H1 (cell line): ENCODE results near the gene CCDC121. TPM values are rescaled to one million over a fixed set of nuclear protein-coding genes. Genes with fewer than 3 reads are reported as not detected.

Experiments
- CTCF ChIA-PET: fragments of 300-600 bp; sonication (Branson Sonifier 250); formaldehyde crosslinking; loops from one replicate; lab custom pipeline; 2021; ENCODE audit not compliant: partially characterized antibody; lab: Charles Lee
- POLR2A ChIA-PET: fragments of 300-600 bp; sonication (Branson Sonifier 250); formaldehyde crosslinking; loops from one replicate; lab custom pipeline; 2021; ENCODE audit warnings: inconsistent platforms; ENCODE audit not compliant: partially characterized antibody; lab: Charles Lee
- DNase-seq, 2 experiments: peaks; one replicate each; pipeline versions ENCODE4 v3.0.0 to v3.0.0-alpha.2; 2010 to 2022; ENCODE audit warnings: low spot score in 2 of 2, low read depth in 1 of 2, mixed read lengths in 1 of 2
- FAIRE-seq: peaks from 2 replicates; lab custom pipeline; 2011; peaks lifted over from hg19 to GRCh38; lab: Jason Lieb, UNC
- H2AFZ ChIP-seq: 2 replicates; pipeline ENCODE4 v1.8.1; 2012; ENCODE audit warnings: low read length, inconsistent platforms
- H2AK5ac ChIP-seq: 2 replicates; pipeline ENCODE4 v1.6.1; 2013; ENCODE audit warnings: low read depth, low read length
- H2BK120ac ChIP-seq: replicated peaks from 2 replicates; pipeline ENCODE3; 2013; ENCODE audit warnings: low read depth, low read length, inconsistent platforms
- H2BK12ac ChIP-seq: 2 replicates; pipeline ENCODE4 v1.6.1; 2013; ENCODE audit warnings: low read depth, low read length
- H2BK15ac ChIP-seq: 2 replicates; pipeline ENCODE4 v1.6.1; 2013; ENCODE audit warnings: low read length
- H2BK20ac ChIP-seq: 2 replicates; pipeline ENCODE4 v1.6.1; 2013; ENCODE audit warnings: low read length
- H2BK5ac ChIP-seq: 2 replicates; pipeline ENCODE4 v1.6.1; 2013; ENCODE audit warnings: low read depth, low read length
- H3K14ac ChIP-seq: 2 replicates; pipeline ENCODE4 v1.6.1; 2013; ENCODE audit warnings: inconsistent platforms; ENCODE audit not compliant: insufficient read length
- H3K18ac ChIP-seq: 2 replicates; pipeline ENCODE4 v1.6.1; 2013; ENCODE audit warnings: low read length; ENCODE audit errors: extremely low read depth
- H3K23ac ChIP-seq: 2 replicates; pipeline ENCODE4 v1.6.1; 2013; ENCODE audit warnings: inconsistent platforms; ENCODE audit not compliant: insufficient read length
- H3K23me2 ChIP-seq: 2 replicates; pipeline ENCODE4 v1.6.1; 2013; ENCODE audit warnings: low read depth, low read length
- H3K27ac ChIP-seq: 2 replicates; pipeline ENCODE4 v1.6.1; 2011; ENCODE audit warnings: low read depth, low read length, inconsistent platforms
- H3K27me3 ChIP-seq, 4 experiments: replicated peaks in 1 of 4; 1 replicate in 1 of 4; 2 replicates in 3 of 4; pipeline versions ENCODE4 v1.6.1 to v1.8.1; 2011 to 2013; ENCODE audit warnings: low read length in 3 of 4, mild to moderate bottlenecking in 3 of 4, inconsistent platforms in 2 of 4, mixed read lengths in 2 of 4, moderate library complexity in 1 of 4; ENCODE audit not compliant: control insufficient read depth in 3 of 4, insufficient read depth in 3 of 4; ENCODE audit errors: extremely low read depth in 1 of 4
- H3K36me3 ChIP-seq, 4 experiments: 2 replicates each; pipeline versions ENCODE4 v1.6.1 to v1.8.1; 2011 to 2013; ENCODE audit warnings: mild to moderate bottlenecking in 4 of 4, low read length in 3 of 4, moderate library complexity in 2 of 4, control low read depth in 1 of 4, inconsistent platforms in 1 of 4; ENCODE audit not compliant: insufficient read depth in 4 of 4, control insufficient read depth in 2 of 4
- H3K4ac ChIP-seq: replicated peaks from 2 replicates; pipeline ENCODE3; 2013; ENCODE audit warnings: low read length, low read depth, mixed read lengths, inconsistent platforms; ENCODE audit not compliant: insufficient read length
- H3K4me1 ChIP-seq, 4 experiments: replicated peaks in 1 of 4; 1 replicate in 1 of 4; 2 replicates in 3 of 4; pipeline versions ENCODE4 v1.6.1 to v1.8.1; 2011 to 2013; ENCODE audit warnings: low read length in 3 of 4, inconsistent platforms in 2 of 4, mixed read lengths in 1 of 4; ENCODE audit not compliant: insufficient read depth in 4 of 4, control insufficient read depth in 3 of 4
- H3K4me2 ChIP-seq, 2 experiments: 2 replicates each; pipeline versions ENCODE4 v1.6.1 to v1.8.1; 2011 to 2013; ENCODE audit warnings: low read depth in 2 of 2, low read length in 2 of 2, control low read depth in 1 of 2, inconsistent platforms in 1 of 2, mild to moderate bottlenecking in 1 of 2; ENCODE audit not compliant: insufficient read depth in 1 of 2
- H3K4me3 ChIP-seq, 4 experiments: fragments of 200-600, 300-600 bp in 1 of 4; sonication (generic), shearing (Covaris generic), sonication (Bioruptor Twin) in 1 of 4; 2 replicates each; pipeline versions ENCODE4 v1.5.1 to v1.8.1; 2011 to 2016; ENCODE audit warnings: low read length in 4 of 4, low read depth in 3 of 4, control low read depth in 2 of 4, inconsistent platforms in 2 of 4, mild to moderate bottlenecking in 2 of 4, mixed read lengths in 1 of 4, moderate library complexity in 1 of 4; ENCODE audit not compliant: insufficient read depth in 2 of 4; ENCODE audit errors: extremely low read depth in 1 of 4
- H3K56ac ChIP-seq: replicated peaks from 2 replicates; pipeline ENCODE3; 2013; ENCODE audit warnings: low read depth, mild to moderate bottlenecking, mixed read lengths, low read length, inconsistent platforms; ENCODE audit not compliant: insufficient read length
- H3K79me1 ChIP-seq: 2 replicates; pipeline ENCODE4 v1.6.1; 2013; ENCODE audit warnings: low read depth, low read length, control low read depth
- H3K79me2 ChIP-seq, 2 experiments: 2 replicates each; pipeline versions ENCODE4 v1.6.1 to v1.8.1; 2012 to 2013; ENCODE audit warnings: low read length in 2 of 2, mild to moderate bottlenecking in 2 of 2, inconsistent platforms in 1 of 2; ENCODE audit not compliant: insufficient read depth in 2 of 2, control insufficient read depth in 1 of 2
- H3K9ac ChIP-seq, 4 experiments: replicated peaks in 1 of 4; 1 replicate in 1 of 4; 2 replicates in 3 of 4; pipeline versions ENCODE4 v1.6.1 to v1.8.1; 2011 to 2013; ENCODE audit warnings: low read depth in 3 of 4, low read length in 3 of 4, control low read depth in 2 of 4, mild to moderate bottlenecking in 2 of 4, moderate library complexity in 2 of 4, inconsistent platforms in 1 of 4; ENCODE audit errors: extremely low read depth in 1 of 4
- H3K9me3 ChIP-seq, 2 experiments: 2 replicates each; pipeline versions ENCODE4 v1.6.1 to v1.8.1; 2012 to 2013; ENCODE audit warnings: mild to moderate bottlenecking in 2 of 2, moderate library complexity in 2 of 2, control low read depth in 1 of 2, inconsistent platforms in 1 of 2, low read depth in 1 of 2, low read length in 1 of 2, mixed read lengths in 1 of 2; ENCODE audit not compliant: insufficient read depth in 2 of 2
- H4K20me1 ChIP-seq, 2 experiments: replicated peaks in 1 of 2; 2 replicates each; pipeline versions ENCODE3 to v1.8.1; 2011 to 2013; ENCODE audit warnings: inconsistent platforms in 2 of 2, low read length in 2 of 2, mild to moderate bottlenecking in 1 of 2; ENCODE audit not compliant: insufficient read depth in 2 of 2, control insufficient read depth in 1 of 2
- H4K5ac ChIP-seq: 2 replicates; pipeline ENCODE4 v1.6.1; 2013; ENCODE audit warnings: low read length, low read depth, mixed read lengths, inconsistent platforms; ENCODE audit not compliant: insufficient read length
- H4K8ac ChIP-seq: 2 replicates; pipeline ENCODE4 v1.8.0; 2013; ENCODE audit warnings: mild to moderate bottlenecking, moderate library complexity, low read length, inconsistent platforms; ENCODE audit not compliant: insufficient read depth; ENCODE audit errors: extremely low read depth
- H4K91ac ChIP-seq: replicated peaks from 2 replicates; pipeline ENCODE3; 2013; ENCODE audit warnings: low read length, mixed read lengths, inconsistent platforms; ENCODE audit not compliant: insufficient read length
- ATF2 ChIP-seq: IDR thresholded peaks from 2 replicates; pipeline ENCODE4 v1.6.1; 2012; ENCODE audit warnings: low read length, inconsistent platforms
- CBX5 ChIP-seq: fragments of 300-800, 300-1000 bp; sonication (generic); IDR thresholded peaks from 2 replicates; pipeline ENCODE4 v1.7.1; 2016; ENCODE audit warnings: antibody characterized with exemption, low read length, low read depth
- E2F6 ChIP-seq: IDR thresholded peaks from 2 replicates; pipeline ENCODE4 v1.6.1; 2012; ENCODE audit warnings: inconsistent platforms
- EGR1 ChIP-seq: IDR thresholded peaks from 2 replicates; pipeline ENCODE4 v1.6.1; 2011; ENCODE audit warnings: low read depth, low read length, borderline replicate concordance
- KDM1A ChIP-seq: fragments of 200-600, 300-600 bp; sonication (generic); IDR thresholded peaks from 2 replicates; pipeline ENCODE4 v1.7.1; 2016; ENCODE audit warnings: mild to moderate bottlenecking, low read length, borderline replicate concordance
- KDM4A ChIP-seq: IDR thresholded peaks from one replicate; pipeline ENCODE4 v1.7.1; 2012; ENCODE audit warnings: low read depth, mild to moderate bottlenecking, moderate library complexity, low read length, inconsistent platforms; ENCODE audit not compliant: severe bottlenecking
- POLR2A ChIP-seq, 2 experiments: IDR thresholded peaks; 1 replicate in 1 of 2; 2 replicates in 1 of 2; pipeline ENCODE4 v1.6.1; 2011; ENCODE audit warnings: low read depth in 2 of 2, low read length in 2 of 2, mild to moderate bottlenecking in 2 of 2; ENCODE audit errors: control extremely low read depth in 1 of 2
- POLR2AphosphoS5 ChIP-seq: IDR thresholded peaks from 2 replicates; pipeline ENCODE4 v1.6.1; 2011; ENCODE audit warnings: low read depth, low read length
- RAD21 ChIP-seq, 2 experiments: IDR thresholded peaks in 1 of 2; conservative IDR thresholded peaks in 1 of 2; 2 replicates each; pipeline ENCODE4 v1.6.1; 2011; ENCODE audit warnings: low read depth in 2 of 2, low read length in 2 of 2, improper control_type of control experiment in 1 of 2, inconsistent platforms in 1 of 2, mild to moderate bottlenecking in 1 of 2, moderate library complexity in 1 of 2
- RBBP5 ChIP-seq: IDR thresholded peaks from 2 replicates; pipeline ENCODE4 v1.7.1; 2012; ENCODE audit warnings: low read depth, mild to moderate bottlenecking, inconsistent platforms, low read length, moderate library complexity, borderline replicate concordance
- SIRT6 ChIP-seq: IDR thresholded peaks from one replicate; pipeline ENCODE4 v1.7.1; 2012; ENCODE audit warnings: low read length, inconsistent platforms
- SUZ12 ChIP-seq: fragments of 200-600 bp; sonication (generic); IDR thresholded peaks from 2 replicates; pipeline ENCODE4 v1.6.1; 2012; ENCODE audit warnings: mild to moderate bottlenecking, inconsistent platforms, low read length, moderate library complexity, mixed read lengths
- WGBS, 2 experiments: shearing (Covaris generic) in 1 of 2; methylation state at CpG; one replicate each; pipeline versions ENCODE4 v1.1.6 to v1.1.7; 2013 to 2015; ENCODE audit warnings: low lambda C conversion rate in 2 of 2, mixed read lengths in 2 of 2, inconsistent platforms in 1 of 2, low coverage in 1 of 2, missing lambda C conversion rate in 1 of 2; ENCODE audit not compliant: insufficient replicate concordance in 2 of 2, insufficient coverage in 1 of 2, insufficient read length in 1 of 2; ENCODE audit errors: extremely low coverage in 1 of 2, missing lambda C conversion rate in 1 of 2; 5-methylcytosine and 5-hydroxymethylcytosine counted together
- polyA plus RNA-seq, 7 experiments: library from polyadenylated mRNA; depleted of rRNA in 3 of 7; stranded (reverse) in 5 of 7; unstranded in 2 of 7; fragments of >200 nt in 5 of 7; fragments of 200-250 nt in 2 of 7; gene quantifications; 1 replicate in 5 of 7; 2 replicates in 1 of 7; 4 replicates in 1 of 7; pipeline versions ENCODE4 v1.2.1 to v1.2.3, GENCODE V29; 2011 to 2013; ENCODE audit warnings: missing spikeins in 2 of 7, mixed read lengths in 2 of 7
- total RNA-seq: library from RNA; stranded (reverse); fragmentation: NEBNext Ultra II Directional; extraction: Animal tissue kit (Norgen Biotek cat#: 25700); gene quantifications from 2 replicates; pipeline ENCODE4 v1.2.1, GENCODE V29; 2021

Gene CCDC121
- total and polyA plus RNA-seq, 2 of the 8 experiments (the other 6 are each of a cell fraction or from before 2014, with no cell fraction given): 0.68 to 1.5 TPM

GRCh38 chr2:27593240-27593639 is 35.6 kb downstream of the CCDC121 start:
- no peak overlapping the region for H4K8ac ChIP-seq
- no peak overlapping the region for H3K4ac ChIP-seq
- no peak overlapping the region for H2AK5ac ChIP-seq
- H3K9ac ChIP-seq: no peak overlapping the region
- no peak overlapping the region for H4K5ac ChIP-seq
- H3K4me1 ChIP-seq: no peaks in the 10 kb centered on the region
- H2BK5ac ChIP-seq: no peak overlapping the region
- H3K79me1 ChIP-seq: peaks cover 2% of the 10 kb centered on the region; the same call in 1 of the 2 replicates
- no peaks in the 10 kb centered on the region for H4K20me1 ChIP-seq
- no peak overlapping the region for H2BK12ac ChIP-seq
- H3K79me2 ChIP-seq: peaks cover 22 to 78% of the 10 kb centered on the region in 2 experiments
- peaks cover 6 to 25% of the 10 kb centered on the region in 2 experiments; a peak in 3 of 4 replicates for H3K9me3 ChIP-seq
- H2BK15ac ChIP-seq: no peak overlapping the region
- H3K4me3 ChIP-seq: no peak overlapping the region
- H3K4me2 ChIP-seq: no peak overlapping the region
- no peak overlapping the region for H3K23ac ChIP-seq
- H2AFZ ChIP-seq: no peak overlapping the region
- H3K18ac ChIP-seq: no peak overlapping the region
- no peaks in the 10 kb centered on the region for H3K27me3 ChIP-seq
- H3K23me2 ChIP-seq: no peaks in the 10 kb centered on the region
- no peak overlapping the region for H2BK120ac ChIP-seq
- no peak overlapping the region for H3K56ac ChIP-seq
- ChIA-PET POLR2A (interaction anchor here (0.6 to 0.7 kb wide), 2 partner anchors 89 to 219 kb away, joined by 3 to 5 read pairs; no protein-coding TSS in a partner anchor), CTCF (no interaction called here)
- H2BK20ac ChIP-seq: no peak overlapping the region
- H3K36me3 ChIP-seq: peaks cover 0 to 7% (median 0%) of the 10 kb centered on the region in 4 experiments; a peak in 2 of 8 replicates
- DNase-seq (no peak), FAIRE-seq (no peak)
- no peak overlapping the region for H4K91ac ChIP-seq
- 94% methylated on average over 2 of the region's 2 CpGs; no CpG with 5 or more reads in 1 of the 2 experiments for WGBS, 2 experiments
- H3K14ac ChIP-seq: no peak overlapping the region
- H3K27ac ChIP-seq: no peak overlapping the region
- TF ChIP-seq ATF2 (no peak), KDM1A (no peak), SUZ12 (no peak), RAD21 (IDR thresholded peaks at IDR 0.05 in 1 of 2, conservative IDR thresholded peaks at IDR 0.05 in 1 of 2; ENCODE audit: low read depth in 2 of 2, low read length in 2 of 2) (no peak), POLR2AphosphoS5 (no peak), CBX5 (no peak), SIRT6 (no peak), RBBP5 (no peak), POLR2A (IDR thresholded peaks at IDR 0.05; ENCODE audit: control extremely low read depth in 1 of 2, low read depth in 2 of 2, low read length in 2 of 2) (no peak), KDM4A (no peak), E2F6 (no peak), EGR1 (no peak)
